Daoy (cell line): Measurements from ENCODE around the gene QRFP. TPM values are rescaled to one million over a fixed set of nuclear protein-coding genes. Genes with fewer than 3 reads are reported as not detected.

Experiments used
- DNase-seq: peaks from one replicate; pipeline ENCODE4 v3.0.0-alpha.2; 2015; ENCODE audit warnings: low read depth
- total RNA-seq: library from RNA; depleted of rRNA; stranded (reverse); fragments of >200 nt; shearing (Covaris generic); gene quantifications from 2 replicates; pipeline ENCODE4 v1.2.3, GENCODE V29; 2014; rRNA removed

The QRFP gene
- total RNA-seq = not detected in 2 replicates

GRCh38 chr9:130896233-130897014, at the start of gene QRFP:
Gene QRFP, minus strand, starts transcription at chr9:130896812. Its CDS starts 2,974 bp downstream, at chr9:130893838.
- peak; percentile 47 for DNase-seq

GRCh38 chr9:130945173-130945572, 48.6 kb upstream of the QRFP start:
- DNase-seq = no peak

GRCh38 chr9:130944510-130945058, 48.0 kb upstream of the QRFP start:
- DNase-seq = no peak

GRCh38 chr9:130943777-130944176, 47.2 kb upstream of the QRFP start:
- no peak for DNase-seq

GRCh38 chr9:130943221-130943620, 46.6 kb upstream of the QRFP start:
- DNase-seq = no peak

GRCh38 chr9:130942679-130943078, 46.1 kb upstream of the QRFP start:
- DNase-seq = no peak

- no peak for DNase-seq
Observed at GRCh38 chr9:130942084-130942483, 45.5 kb upstream of the QRFP start.

GRCh38 chr9:130940693-130941576, 44.3 kb upstream of the QRFP start:
- DNase-seq = peak; percentile 78

GRCh38 chr9:130940027-130940549, 43.5 kb upstream of the QRFP start:
- no peak for DNase-seq

- DNase-seq = no peak
Observed at GRCh38 chr9:130939405-130940026, 42.9 kb upstream of the QRFP start.

- peak; percentile 82 for DNase-seq
Observed at GRCh38 chr9:130938652-130939404, 42.2 kb upstream of the QRFP start, which contains the start of gene FIBCD1. Gene FIBCD1, minus strand, starts transcription at chr9:130939247. Its CDS starts 640 bp downstream, at chr9:130938607.

GRCh38 chr9:130938184-130938651, 41.6 kb upstream of the QRFP start:
- DNase-seq = no peak

- no peak for DNase-seq
Observed at GRCh38 chr9:130937146-130938076, 40.8 kb upstream of the QRFP start.

- peak; percentile 89 for DNase-seq
Observed at GRCh38 chr9:130936285-130937117, 39.9 kb upstream of the QRFP start.

- no peak for DNase-seq
Observed at GRCh38 chr9:130935648-130936271, 39.1 kb upstream of the QRFP start.

GRCh38 chr9:130934702-130935647, 38.4 kb upstream of the QRFP start:
- no peak for DNase-seq

GRCh38 chr9:130934246-130934645, 37.6 kb upstream of the QRFP start:
- no peak for DNase-seq
